ENCODE measurements around the gene CLMN.

CLMN gene

DNA sequence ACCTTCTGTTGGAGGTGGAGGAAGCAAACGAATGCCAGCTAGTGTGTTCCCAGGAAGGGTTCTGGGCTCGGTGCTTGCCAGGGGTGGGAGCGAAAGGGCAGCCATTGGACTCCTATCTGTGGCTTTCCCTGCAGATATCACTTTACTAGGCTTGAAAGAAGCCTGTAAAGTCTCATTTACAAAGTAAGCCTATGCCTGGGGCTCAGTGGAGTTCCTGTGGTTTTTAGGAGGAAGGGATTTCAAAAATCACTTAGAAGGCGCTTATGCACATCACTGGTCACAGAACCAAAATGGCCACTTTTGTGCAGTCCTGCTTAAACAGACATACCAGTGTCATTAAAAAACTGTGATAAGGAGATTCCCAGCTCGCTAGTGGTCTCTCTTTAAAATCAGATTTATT lies 22.7 kb downstream of the CLMN start:
- H3K36me3 ChIP-seq: no peaks in the 10 kb centered on the region
- peaks cover 0 to 26% (median 12%) of the 10 kb centered on the region in 4 donors for H3K4me1 ChIP-seq
- no peak overlapping the region for H3K27ac ChIP-seq
- no peak for DNase-seq
- no peak for TF ChIP-seq CTCF (IDR thresholded peaks at IDR 0.05)
- no peaks in the 10 kb centered on the region for H3K27me3 ChIP-seq
- no peak overlapping the region for H3K4me3 ChIP-seq
- H3K9me3 ChIP-seq: peaks cover 0 to 7% (median 0%) of the 10 kb centered on the region in 3 donors
- intact Hi-C loops (cut with DNase I; ENCODE audit: low total_unique reads): no loop called here

DNA sequence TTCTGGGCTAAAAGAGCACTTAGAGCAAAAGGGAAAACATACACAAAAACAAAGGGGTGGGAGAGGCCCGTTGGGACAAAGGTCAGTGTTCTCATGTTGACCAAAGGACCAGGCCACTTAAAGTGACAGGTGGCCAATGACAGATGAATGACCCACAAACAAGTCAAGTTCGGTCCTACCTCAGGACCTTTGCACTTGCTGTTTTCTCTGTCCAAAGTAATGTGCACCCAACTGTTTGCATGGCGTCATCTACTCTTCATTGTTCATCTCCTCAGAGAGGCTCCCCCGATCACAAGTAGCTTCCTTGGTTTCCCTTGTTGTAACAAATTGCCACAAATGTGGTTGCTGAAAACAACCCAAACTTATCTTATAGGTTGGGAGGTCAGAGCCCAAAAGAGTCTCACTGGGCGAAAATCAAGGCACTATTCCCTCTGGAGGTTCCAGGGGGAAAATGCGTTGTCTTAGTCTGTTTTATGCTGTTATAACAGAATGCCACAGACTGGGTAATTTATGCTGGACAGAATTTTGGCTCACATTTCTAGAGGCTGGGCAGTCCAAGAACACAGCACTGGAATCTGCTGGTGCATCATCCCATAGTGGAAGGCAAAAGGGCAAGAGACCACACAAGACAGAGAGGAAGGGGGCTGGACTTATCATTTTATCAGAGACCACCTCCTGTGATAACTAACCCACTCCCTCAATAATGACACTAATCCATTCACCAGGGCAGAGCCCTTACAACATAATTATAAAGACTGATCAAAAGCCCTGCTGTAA lies 23.9 kb downstream of the CLMN start:
- Histone ChIP-seq H3K27me3 (no peaks in the 10 kb centered on the region), H3K4me1 (peaks cover 0 to 38% (median 23%) of the 10 kb centered on the region in 4 donors), H3K9me3 (peaks cover 0 to 7% (median 0%) of the 10 kb centered on the region in 3 donors), H3K4me3 (no peak overlapping the region), H3K27ac (no peak overlapping the region), H3K36me3 (no peaks in the 10 kb centered on the region)
- no peak for TF ChIP-seq CTCF (IDR thresholded peaks at IDR 0.05)
- peak in 1 of 2 donors; percentile 32 for DNase-seq
- intact Hi-C loops (cut with DNase I; ENCODE audit: low total_unique reads): no loop called here

DNA sequence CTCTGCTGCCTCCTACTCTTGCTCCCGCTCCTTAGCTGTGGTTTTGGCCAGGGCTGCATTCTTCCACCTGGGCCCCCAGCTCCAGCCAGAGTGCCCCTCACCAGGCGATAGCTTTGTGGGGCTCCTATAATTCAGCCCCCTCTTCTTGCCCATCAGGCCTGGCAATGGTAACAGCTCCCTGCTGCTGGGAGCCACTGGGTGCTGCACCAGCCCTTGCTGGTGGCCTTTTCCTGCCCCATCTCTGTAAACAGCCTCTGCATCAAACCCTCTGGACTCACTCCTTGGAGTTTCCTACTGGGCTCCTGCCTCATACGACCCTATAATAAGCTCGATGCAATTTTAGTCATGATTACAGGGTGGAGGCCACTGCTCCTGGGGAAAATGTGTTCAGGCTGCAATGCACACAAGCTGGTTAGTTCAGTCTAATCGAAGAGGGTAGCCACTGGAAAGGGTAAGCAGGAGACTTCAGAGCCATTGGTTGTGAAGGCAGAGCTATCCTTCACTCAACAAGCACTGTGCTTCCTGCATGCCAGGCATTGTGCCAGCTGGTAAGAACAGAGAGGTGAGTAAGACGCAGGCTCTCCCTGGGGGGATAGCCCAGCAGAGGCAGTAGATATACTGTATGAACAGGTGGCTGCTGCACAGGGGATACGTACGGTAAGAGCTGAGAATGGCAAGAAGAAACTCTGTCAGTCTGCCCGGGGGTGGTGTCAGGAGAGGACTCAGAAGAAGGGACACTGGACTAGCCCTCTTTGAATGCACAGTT lies 24.7 kb downstream of the CLMN start:
- Histone ChIP-seq H3K27ac (no peak overlapping the region), H3K4me1 (peaks cover 0 to 45% (median 26%) of the 10 kb centered on the region in 4 donors), H3K27me3 (no peaks in the 10 kb centered on the region), H3K4me3 (no peak overlapping the region), H3K9me3 (peaks cover 0 to 7% (median 0%) of the 10 kb centered on the region in 3 donors), H3K36me3 (no peaks in the 10 kb centered on the region)
- TF ChIP-seq CTCF (IDR thresholded peaks at IDR 0.05): no peak
- intact Hi-C loops (cut with DNase I; ENCODE audit: low total_unique reads): no loop called here
- DNase-seq: peak in 1 of 2 donors; percentile 55

DNA sequence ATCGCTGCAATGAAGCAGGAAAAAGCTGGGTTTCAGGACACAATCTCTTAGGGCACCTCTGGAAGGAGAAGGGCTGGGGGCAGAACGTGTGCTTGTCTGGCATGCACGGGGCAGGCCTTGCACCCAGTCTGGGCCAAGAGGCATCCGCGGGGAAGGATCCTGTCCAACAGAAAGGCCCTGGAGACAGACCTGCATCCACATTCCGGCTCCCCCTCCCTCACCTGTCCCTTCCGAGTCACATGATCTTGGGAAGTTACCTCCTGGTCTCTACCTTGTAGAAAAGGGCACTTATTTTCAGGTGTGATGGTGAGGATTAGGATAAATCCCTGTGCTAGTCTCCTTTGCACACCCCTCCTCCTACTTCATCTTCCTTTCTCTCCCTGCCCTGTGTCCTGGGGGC lies 25.4 kb downstream of the CLMN start:
- intact Hi-C loops (cut with DNase I; ENCODE audit: low total_unique reads): no loop called here
- Histone ChIP-seq H3K4me3 (no peak overlapping the region), H3K4me1 (peaks cover 0 to 51% (median 26%) of the 10 kb centered on the region in 4 donors), H3K27ac (no peak overlapping the region), H3K36me3 (no peaks in the 10 kb centered on the region), H3K27me3 (no peaks in the 10 kb centered on the region), H3K9me3 (peaks cover 0 to 7% (median 0%) of the 10 kb centered on the region in 3 donors)
- peak in 1 of 2 donors; percentile 53 for DNase-seq
- no peak for TF ChIP-seq CTCF (IDR thresholded peaks at IDR 0.05)

DNA sequence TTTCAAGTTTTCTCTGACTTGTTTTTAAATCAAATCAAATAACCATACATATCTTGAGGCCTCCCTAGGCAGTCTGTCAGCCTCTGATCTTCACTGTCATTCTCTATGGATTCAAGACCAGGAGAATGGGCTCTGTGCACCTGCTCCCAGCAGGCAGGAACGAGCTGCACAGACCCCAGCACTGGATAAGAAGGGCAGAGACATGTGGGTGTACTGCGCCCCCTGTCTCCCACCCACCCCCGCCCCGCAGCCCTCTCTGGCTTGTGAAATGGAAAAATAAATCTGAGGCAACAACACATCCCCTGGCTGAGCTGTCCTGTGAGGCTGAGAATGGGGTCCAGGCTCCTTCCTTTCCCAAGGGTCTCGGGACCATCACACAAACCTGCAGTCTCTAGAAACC lies 26.3 kb downstream of the CLMN start:
- H3K36me3 ChIP-seq: no peaks in the 10 kb centered on the region
- TF ChIP-seq CTCF (IDR thresholded peaks at IDR 0.05): no peak
- no peak overlapping the region for H3K4me3 ChIP-seq
- intact Hi-C loops (cut with DNase I; ENCODE audit: low total_unique reads): no loop called here
- peak in 1 of 2 donors; percentile 34 for DNase-seq
- H3K4me1 ChIP-seq: peaks cover 0 to 51% (median 26%) of the 10 kb centered on the region in 4 donors
- H3K9me3 ChIP-seq: peaks cover 0 to 7% (median 0%) of the 10 kb centered on the region in 3 donors
- no peaks in the 10 kb centered on the region for H3K27me3 ChIP-seq
- H3K27ac ChIP-seq: peak overlapping the region; percentile 60 to 70

Measured in tibial artery (tissue), 4 donors.